SK-N-SH treated with all-trans-retinoic acid at 6 μM for 48 hours (cell line): ENCODE measurements around the gene RASAL2.

Experiments
- ATAC-seq: fragments of 200-7000 bp; cut with Tn5 transposase; 3 replicates; pipeline ENCODE4 v1.9.1; 2020; ENCODE audit warnings: mild to moderate bottlenecking, moderate library complexity
- ARNTL ChIP-seq: fragments of 450-650 bp; formaldehyde crosslinking; IDR thresholded peaks from 2 replicates; pipeline ENCODE4 v1.5.0; 2020; ENCODE audit warnings: low read depth, mild to moderate bottlenecking, moderate library complexity, borderline replicate concordance
- BACH2 ChIP-seq: fragments of 250-450 bp; sonication (Bioruptor Pico); IDR thresholded peaks from 2 replicates; pipeline ENCODE4 v1.9.0; 2021; ENCODE audit warnings: mild to moderate bottlenecking, borderline replicate concordance
- CSDC2 ChIP-seq: fragments of 250-450 bp; sonication (Bioruptor Pico); IDR thresholded peaks from 2 replicates; pipeline ENCODE4 v1.5.0; 2020; ENCODE audit warnings: mild to moderate bottlenecking, moderate library complexity
- CSRNP3 ChIP-seq: fragments of 250-450 bp; sonication (Bioruptor Pico); IDR thresholded peaks from 2 replicates; pipeline ENCODE4 v1.5.1; 2021; ENCODE audit warnings: mild to moderate bottlenecking, moderate library complexity
- ESRRG ChIP-seq: fragments of 250-450 bp; sonication (Bioruptor Pico); IDR thresholded peaks from 2 replicates; pipeline ENCODE4 v1.6.1; 2021; ENCODE audit warnings: mild to moderate bottlenecking
- ISL1 ChIP-seq: fragments of 250-450 bp; sonication (Bioruptor Pico); IDR thresholded peaks from 2 replicates; pipeline ENCODE4 v2.1.2; 2022; ENCODE audit warnings: mild to moderate bottlenecking, moderate library complexity
- PATZ1 ChIP-seq: fragments of 250-450 bp; sonication (Bioruptor Pico); IDR thresholded peaks from 2 replicates; pipeline ENCODE4 v1.8.0; 2020; ENCODE audit warnings: mild to moderate bottlenecking, moderate library complexity, borderline replicate concordance
- PPARA ChIP-seq: fragments of 250-450 bp; sonication (Bioruptor Pico); IDR thresholded peaks from 2 replicates; pipeline ENCODE4 v1.5.0; 2020; ENCODE audit warnings: mild to moderate bottlenecking, borderline replicate concordance
- RARB ChIP-seq: fragments of 250-450 bp; sonication (Bioruptor Pico); IDR thresholded peaks from 2 replicates; pipeline ENCODE4 v1.8.0; 2021; ENCODE audit warnings: mild to moderate bottlenecking, moderate library complexity
- SNAI2 ChIP-seq: fragments of 250-450 bp; sonication (Bioruptor Pico); IDR thresholded peaks from 2 replicates; pipeline ENCODE4 v1.5.0; 2020; ENCODE audit warnings: mild to moderate bottlenecking, moderate library complexity
- TCF4 ChIP-seq: fragments of 250-450 bp; sonication (Bioruptor Pico); IDR thresholded peaks from 2 replicates; pipeline ENCODE4 v1.8.0; 2021; ENCODE audit warnings: mild to moderate bottlenecking, moderate library complexity, borderline replicate concordance
- TOX ChIP-seq: fragments of 250-450 bp; sonication (Bioruptor Pico); IDR thresholded peaks from 2 replicates; pipeline ENCODE4 v1.8.0; 2021; ENCODE audit warnings: mild to moderate bottlenecking, moderate library complexity, borderline replicate concordance
- ZC3H10 ChIP-seq: fragments of 250-450 bp; sonication (Bioruptor Pico); IDR thresholded peaks from 2 replicates; pipeline ENCODE4 v1.5.1; 2021; ENCODE audit warnings: mild to moderate bottlenecking, moderate library complexity
- ZFP3 ChIP-seq: fragments of 250-450 bp; sonication (Bioruptor Pico); IDR thresholded peaks from 2 replicates; pipeline ENCODE4 v1.5.0; 2020; ENCODE audit warnings: mild to moderate bottlenecking, moderate library complexity
- ZFP30 ChIP-seq: fragments of 450-650 bp; formaldehyde crosslinking; IDR thresholded peaks from 2 replicates; pipeline ENCODE4 v1.5.0; 2022; ENCODE audit warnings: mild to moderate bottlenecking, moderate library complexity
- ZNF565 ChIP-seq: fragments of 450-650 bp; formaldehyde crosslinking; conservative IDR thresholded peaks from 2 replicates; pipeline ENCODE4 v1.5.0; 2020; ENCODE audit warnings: low read depth, mild to moderate bottlenecking, moderate library complexity
- ZNF70 ChIP-seq: fragments of 450-650 bp; formaldehyde crosslinking; IDR thresholded peaks from 2 replicates; pipeline ENCODE4 v1.5.0; 2020; ENCODE audit warnings: mild to moderate bottlenecking, moderate library complexity
- ZNF8 ChIP-seq: fragments of 450-650 bp; formaldehyde crosslinking; IDR thresholded peaks from 2 replicates; pipeline ENCODE4 v1.5.0; 2020; ENCODE audit warnings: mild to moderate bottlenecking, moderate library complexity
- TF ChIP-seq, protein P1 (sequence below): fragments of 250-450 bp; sonication (Bioruptor Pico); IDR thresholded peaks from 2 replicates; pipeline ENCODE4 v1.5.0; 2020; ENCODE audit warnings: mild to moderate bottlenecking, moderate library complexity

The RASAL2 gene

DNA sequence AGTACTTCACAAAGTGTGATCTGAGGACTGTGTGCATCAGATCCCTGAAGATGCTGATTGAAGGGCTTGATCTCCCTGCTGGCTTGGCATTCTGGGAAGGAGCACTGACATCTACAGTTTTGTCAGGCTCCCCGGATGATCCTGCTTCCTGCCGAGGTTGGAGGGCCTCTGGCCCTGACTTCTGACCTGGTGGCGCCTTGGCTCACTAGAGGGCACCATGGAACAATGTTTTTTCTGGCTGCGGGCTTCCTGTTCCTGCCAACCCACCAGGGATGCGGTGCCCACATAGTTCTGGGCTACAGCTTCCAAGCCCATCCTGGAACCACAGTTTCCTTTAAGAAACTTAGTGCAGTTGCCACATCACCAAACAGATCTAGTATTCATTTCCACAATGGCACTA lies 38.8 kb upstream of the RASAL2 start (continued):
- TF ChIP-seq, protein P1, sequence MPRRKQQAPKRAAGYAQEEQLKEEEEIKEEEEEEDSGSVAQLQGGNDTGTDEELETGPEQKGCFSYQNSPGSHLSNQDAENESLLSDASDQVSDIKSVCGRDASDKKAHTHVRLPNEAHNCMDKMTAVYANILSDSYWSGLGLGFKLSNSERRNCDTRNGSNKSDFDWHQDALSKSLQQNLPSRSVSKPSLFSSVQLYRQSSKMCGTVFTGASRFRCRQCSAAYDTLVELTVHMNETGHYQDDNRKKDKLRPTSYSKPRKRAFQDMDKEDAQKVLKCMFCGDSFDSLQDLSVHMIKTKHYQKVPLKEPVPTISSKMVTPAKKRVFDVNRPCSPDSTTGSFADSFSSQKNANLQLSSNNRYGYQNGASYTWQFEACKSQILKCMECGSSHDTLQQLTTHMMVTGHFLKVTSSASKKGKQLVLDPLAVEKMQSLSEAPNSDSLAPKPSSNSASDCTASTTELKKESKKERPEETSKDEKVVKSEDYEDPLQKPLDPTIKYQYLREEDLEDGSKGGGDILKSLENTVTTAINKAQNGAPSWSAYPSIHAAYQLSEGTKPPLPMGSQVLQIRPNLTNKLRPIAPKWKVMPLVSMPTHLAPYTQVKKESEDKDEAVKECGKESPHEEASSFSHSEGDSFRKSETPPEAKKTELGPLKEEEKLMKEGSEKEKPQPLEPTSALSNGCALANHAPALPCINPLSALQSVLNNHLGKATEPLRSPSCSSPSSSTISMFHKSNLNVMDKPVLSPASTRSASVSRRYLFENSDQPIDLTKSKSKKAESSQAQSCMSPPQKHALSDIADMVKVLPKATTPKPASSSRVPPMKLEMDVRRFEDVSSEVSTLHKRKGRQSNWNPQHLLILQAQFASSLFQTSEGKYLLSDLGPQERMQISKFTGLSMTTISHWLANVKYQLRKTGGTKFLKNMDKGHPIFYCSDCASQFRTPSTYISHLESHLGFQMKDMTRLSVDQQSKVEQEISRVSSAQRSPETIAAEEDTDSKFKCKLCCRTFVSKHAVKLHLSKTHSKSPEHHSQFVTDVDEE (CRISPR knock-in tag) = no peak
- TF ChIP-seq ESRRG (no peak), ISL1 (CRISPR knock-in tag) (no peak), TOX (CRISPR knock-in tag) (no peak), ZNF70 (no peak), ZC3H10 (no peak), ARNTL (CRISPR knock-in tag) (no peak), BACH2 (CRISPR knock-in tag) (no peak), CSDC2 (CRISPR knock-in tag) (no peak), ZNF565 (CRISPR knock-in tag) (no peak)

DNA sequence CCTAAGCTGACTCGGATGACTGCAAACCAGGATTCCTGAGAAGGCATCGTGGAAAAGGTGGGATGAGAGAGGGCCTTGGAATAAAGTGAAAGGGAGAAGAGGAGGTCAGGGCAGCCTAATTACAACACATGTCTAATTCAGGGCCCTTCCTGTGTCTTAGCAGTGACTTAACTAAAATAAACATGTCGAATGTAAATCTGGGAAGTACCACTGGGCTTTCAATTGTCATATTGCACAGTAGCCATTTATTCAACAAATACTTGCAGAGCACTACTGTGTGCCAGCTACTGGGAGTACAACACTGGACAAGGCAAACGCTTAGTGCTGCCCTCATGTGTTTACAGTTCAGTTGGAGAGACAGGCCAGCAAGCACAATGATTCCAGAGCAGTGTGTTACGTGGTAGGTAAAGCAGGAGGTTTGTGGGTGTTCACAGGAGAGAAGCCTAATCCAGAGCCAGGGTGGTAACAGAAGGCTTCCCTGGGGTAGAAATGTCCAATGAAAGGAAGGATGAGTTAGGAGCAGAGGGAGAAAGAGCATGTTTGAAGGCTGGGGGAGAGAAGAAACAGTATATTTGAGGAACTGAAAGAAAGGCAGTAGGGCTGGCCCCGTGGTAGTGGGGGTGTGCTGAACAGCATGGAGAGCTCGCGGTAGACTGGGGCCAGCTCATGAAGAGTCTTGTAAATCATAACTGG lies 38.0 kb upstream of the RASAL2 start:
- TF ChIP-seq ESRRG (no peak), RARB (CRISPR knock-in tag) (no peak), CSRNP3 (no peak), ZFP3 (no peak)

DNA sequence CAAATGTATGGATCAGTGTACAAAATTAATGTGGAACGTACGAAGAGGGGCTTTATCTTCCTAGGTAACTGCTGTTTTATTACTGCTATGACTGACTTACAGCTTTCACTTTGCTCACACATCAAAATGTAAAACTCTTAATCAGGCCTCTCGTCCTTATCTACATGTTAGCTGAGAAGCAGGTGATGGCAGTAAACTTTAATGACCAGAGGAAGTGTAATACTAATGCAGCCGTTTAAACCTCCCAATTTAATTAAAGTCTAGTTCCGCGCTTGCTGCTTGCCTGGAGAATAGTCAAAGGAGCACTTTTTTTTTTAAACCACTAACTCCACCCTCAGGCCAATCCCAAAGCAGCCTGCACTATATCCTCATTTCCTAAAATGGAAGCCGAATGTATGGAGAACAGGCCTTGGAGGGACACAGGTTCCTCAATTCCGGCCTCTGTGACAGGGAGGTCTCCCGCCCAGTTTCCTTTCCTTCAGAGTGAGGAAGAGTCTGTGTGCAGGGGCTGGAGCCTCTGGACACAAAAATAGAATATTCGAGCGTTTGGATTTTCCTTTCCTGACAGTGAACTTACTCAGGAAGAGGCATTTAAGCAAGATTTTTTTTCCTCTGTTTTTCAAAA lies 36.7 kb upstream of the RASAL2 start:
- no peak for TF ChIP-seq ZNF8 (CRISPR knock-in tag)
- TF ChIP-seq PPARA (CRISPR knock-in tag) = no peak
- no peak for TF ChIP-seq TCF4
- TF ChIP-seq ISL1 (CRISPR knock-in tag) = no peak
- TF ChIP-seq SNAI2 (CRISPR knock-in tag) = no peak
- TF ChIP-seq TOX (CRISPR knock-in tag) = no peak
- TF ChIP-seq PATZ1 (CRISPR knock-in tag) = no peak
- TF ChIP-seq ZFP30 = no peak
- TF ChIP-seq ESRRG = no peak
- no peak for TF ChIP-seq ZC3H10
- no peak for TF ChIP-seq RARB (CRISPR knock-in tag)
- no peak for TF ChIP-seq BACH2 (CRISPR knock-in tag)
- TF ChIP-seq, protein P1 (CRISPR knock-in tag) = no peak
- TF ChIP-seq ZNF565 (CRISPR knock-in tag) = no peak
- no peak for TF ChIP-seq CSDC2 (CRISPR knock-in tag)
- no peak for TF ChIP-seq ZFP3
- no peak for TF ChIP-seq ZNF70

More for the DNA sequence above, 38.0 kb upstream of the RASAL2 start:
- ATAC-seq = peak; percentile 20; the same call in 2 of the 3 replicates

More for the DNA sequence above, 36.7 kb upstream of the RASAL2 start:
- ATAC-seq = no peak
